ENCODE results near the gene NTSR1.

The NTSR1 gene

GRCh38 chr20:62805711-62806382, 97.2 kb downstream of the NTSR1 start:
- peak overlapping the region; percentile 58 for H3K27ac ChIP-seq (replicated peaks)
- TF ChIP-seq POLR2AphosphoS5 (IDR thresholded peaks at IDR 0.05; ENCODE audit: low read depth) = no peak
- TF ChIP-seq GABPA (IDR thresholded peaks at IDR 0.05; ENCODE audit: low read depth) = no peak
- TF ChIP-seq SPI1 (IDR thresholded peaks at IDR 0.05; ENCODE audit: borderline replicate concordance, low read depth) = no peak
- TF ChIP-seq REST (IDR thresholded peaks at IDR 0.05; ENCODE audit: insufficient replicate concordance, low read depth) = no peak
- TF ChIP-seq CTCF (IDR thresholded peaks at IDR 0.05; ENCODE audit: insufficient read depth, low read length) = no peak
- H3K4me3 ChIP-seq (replicated peaks; ENCODE audit: insufficient read depth, low read length) = peak overlapping the region; percentile 85
- H3K27me3 ChIP-seq (ENCODE audit: insufficient read depth, poor library complexity, severe bottlenecking) = no peaks in the 10 kb centered on the region
- DNase-seq (ENCODE audit: low read depth in 1 of 2, low spot score in 1 of 2) = peak in 1 of 2 experiments; percentile 63

GRCh38 chr20:62806383-62807050, 97.9 kb downstream of the NTSR1 start:
- H3K27ac ChIP-seq (replicated peaks) = 0 out of 2 replicates have a peak overlapping the region, but pooled peaks have one; percentile 32

More at GRCh38 chr20:62806383-62807050, 97.9 kb downstream of the NTSR1 start:
- H3K4me3 ChIP-seq (replicated peaks; ENCODE audit: insufficient read depth, low read length) = peak overlapping the region; percentile 85
- no peak for TF ChIP-seq POLR2AphosphoS5 (IDR thresholded peaks at IDR 0.05; ENCODE audit: low read depth)
- TF ChIP-seq CTCF (IDR thresholded peaks at IDR 0.05; ENCODE audit: insufficient read depth, low read length) = no peak
- TF ChIP-seq REST (IDR thresholded peaks at IDR 0.05; ENCODE audit: insufficient replicate concordance, low read depth) = no peak
- no peak for TF ChIP-seq SPI1 (IDR thresholded peaks at IDR 0.05; ENCODE audit: borderline replicate concordance, low read depth)
- no peak for TF ChIP-seq GABPA (IDR thresholded peaks at IDR 0.05; ENCODE audit: low read depth)
- H3K27me3 ChIP-seq (ENCODE audit: insufficient read depth, poor library complexity, severe bottlenecking) = no peaks in the 10 kb centered on the region
- DNase-seq (ENCODE audit: low read depth in 1 of 2, low spot score in 1 of 2) = no peak
